NCI-H446 (cell line): ENCODE data around the gene ADAM15.

Source experiments
- DNase-seq, 2 experiments: peaks; one replicate each; lab custom pipeline; 2025; lab: John Stamatoyannopoulos, UW

The ADAM15 gene

DNA sequence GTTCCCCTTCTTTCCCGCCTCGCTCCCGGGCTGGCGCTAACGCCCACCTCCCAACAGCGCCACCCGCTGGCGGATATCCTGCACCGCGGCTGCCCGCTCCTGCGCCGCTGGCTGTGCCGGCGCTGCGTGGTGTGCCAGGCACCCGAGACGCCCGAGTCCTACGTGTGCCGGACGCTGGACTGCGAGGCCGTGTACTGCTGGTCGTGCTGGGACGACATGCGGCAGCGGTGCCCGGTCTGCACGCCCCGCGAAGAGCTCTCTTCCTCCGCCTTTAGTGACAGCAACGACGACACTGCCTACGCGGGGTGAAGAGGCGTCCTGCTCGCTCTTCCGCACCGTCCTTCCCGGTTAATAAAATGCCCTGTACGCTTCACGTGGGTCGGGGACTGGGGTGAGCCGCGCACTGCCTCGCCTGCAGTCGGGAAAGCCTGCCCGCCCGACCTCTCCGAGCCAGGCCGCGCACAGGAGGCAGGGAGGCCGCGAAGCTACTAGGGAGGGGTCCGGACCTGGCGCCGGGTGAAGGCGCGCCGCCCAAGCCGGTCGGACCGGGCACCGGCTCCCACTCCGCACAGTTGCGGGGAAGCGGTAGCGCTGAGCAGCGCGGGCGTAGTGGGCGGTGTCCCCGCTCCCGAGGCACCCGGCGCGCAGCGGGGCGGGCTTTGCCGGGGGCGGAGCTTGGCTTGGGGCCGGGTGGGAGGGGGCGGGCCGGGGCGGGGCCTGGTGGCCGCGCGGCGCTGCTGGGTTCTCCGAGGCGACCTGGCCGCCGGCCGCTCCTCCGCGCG is at the start of gene ADAM15:
TSS of gene ADAM15 (plus strand) at position 757 of the 782 bp plus-strand sequence. CDS start 71 bp downstream, outside the sequence.
- DNase-seq, result peak; percentile 54 to 81

- DNase-seq, result no peak
These were observed 49.8 kb upstream of the ADAM15 start for GRCh38 chr1:155001425-155001674.

DNA sequence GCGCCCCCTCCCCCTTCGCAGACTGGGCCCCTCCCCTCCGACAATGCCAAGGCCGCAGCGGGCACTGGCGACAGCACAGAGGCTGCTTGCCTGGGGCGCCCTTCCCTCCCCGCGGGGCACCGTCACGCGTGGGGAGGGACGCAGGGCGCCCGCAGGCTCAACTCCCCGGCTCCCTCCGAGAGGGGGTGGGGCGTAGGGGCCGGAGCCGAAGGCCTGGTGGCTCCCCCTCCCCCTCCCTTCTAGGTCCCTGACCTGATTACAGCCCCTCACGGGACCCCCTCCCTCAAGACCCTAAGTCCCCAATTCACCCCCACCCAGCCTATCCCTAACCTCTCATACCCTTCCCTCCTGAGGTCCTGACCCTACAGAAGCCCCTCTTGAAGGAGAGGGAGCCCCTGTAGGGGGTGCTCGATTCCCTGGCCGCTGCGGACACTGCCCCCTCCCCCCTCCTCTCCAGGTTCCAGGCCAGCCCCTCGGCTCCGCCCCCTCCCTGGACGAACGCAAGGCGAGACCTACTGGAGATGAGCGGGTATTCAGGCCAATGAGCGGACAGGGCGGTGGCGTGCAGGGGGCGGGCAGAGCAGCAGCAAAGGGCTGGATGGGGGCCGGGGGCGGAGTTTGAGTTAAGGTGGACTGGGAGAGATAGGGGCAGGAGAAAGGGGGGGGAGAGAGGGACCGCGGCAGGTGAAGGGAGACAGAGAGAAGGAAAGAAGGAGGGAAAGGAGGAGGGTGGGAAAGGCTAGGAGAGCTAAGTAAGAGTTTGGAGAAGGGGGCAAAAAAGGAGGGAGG is 49.2 kb upstream of the ADAM15 start:
- DNase-seq, result peak; percentile 99

- no peak for DNase-seq
These were observed 48.5 kb upstream of the ADAM15 start, which contains the start of gene ZBTB7B for GRCh38 chr1:155002464-155003226. TSS of gene ZBTB7B (plus strand) at chr1:155002802. CDS start at chr1:155014661, 11,859 bp downstream.

GRCh38 chr1:155003227-155003765 is 47.8 kb upstream of the ADAM15 start:
- DNase-seq, result peak; percentile 50 to 55

- DNase-seq, result no peak
These were observed 47.3 kb upstream of the ADAM15 start for GRCh38 chr1:155003766-155004351.

- DNase-seq, result no peak
These were observed 46.6 kb upstream of the ADAM15 start for GRCh38 chr1:155004352-155005075.

GRCh38 chr1:155005076-155006011 is 45.8 kb upstream of the ADAM15 start:
- DNase-seq, result peak; percentile 75 to 92

DNA sequence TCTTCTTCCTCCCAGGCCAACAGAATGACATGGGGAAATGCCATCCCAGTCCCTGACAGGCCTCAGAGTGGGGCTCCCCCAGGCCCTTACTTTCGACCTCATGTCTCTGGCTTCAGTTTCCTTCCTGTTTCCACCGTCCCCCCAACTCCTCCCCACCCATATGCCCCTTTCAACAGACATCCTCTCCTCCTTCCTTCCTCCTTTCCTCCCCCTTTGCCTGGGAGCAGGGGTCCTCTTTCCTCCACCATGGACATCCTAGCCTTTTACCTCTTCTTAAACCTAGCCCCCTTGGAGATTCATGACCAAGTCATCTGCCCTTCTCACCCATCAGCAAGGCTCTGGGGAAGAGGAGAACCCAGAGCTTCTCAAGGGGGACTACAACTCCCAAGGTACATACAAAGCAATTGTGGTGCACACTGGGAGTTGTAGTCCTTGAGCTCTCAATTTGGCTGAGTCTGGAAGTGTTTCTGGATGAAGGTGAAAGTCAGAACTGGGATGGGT is 44.5 kb upstream of the ADAM15 start:
- DNase-seq, result peak in 1 of 2 experiments; percentile 50

GRCh38 chr1:155007251-155007828 is 43.8 kb upstream of the ADAM15 start:
- peak in 1 of 2 experiments; percentile 35 for DNase-seq

DNA sequence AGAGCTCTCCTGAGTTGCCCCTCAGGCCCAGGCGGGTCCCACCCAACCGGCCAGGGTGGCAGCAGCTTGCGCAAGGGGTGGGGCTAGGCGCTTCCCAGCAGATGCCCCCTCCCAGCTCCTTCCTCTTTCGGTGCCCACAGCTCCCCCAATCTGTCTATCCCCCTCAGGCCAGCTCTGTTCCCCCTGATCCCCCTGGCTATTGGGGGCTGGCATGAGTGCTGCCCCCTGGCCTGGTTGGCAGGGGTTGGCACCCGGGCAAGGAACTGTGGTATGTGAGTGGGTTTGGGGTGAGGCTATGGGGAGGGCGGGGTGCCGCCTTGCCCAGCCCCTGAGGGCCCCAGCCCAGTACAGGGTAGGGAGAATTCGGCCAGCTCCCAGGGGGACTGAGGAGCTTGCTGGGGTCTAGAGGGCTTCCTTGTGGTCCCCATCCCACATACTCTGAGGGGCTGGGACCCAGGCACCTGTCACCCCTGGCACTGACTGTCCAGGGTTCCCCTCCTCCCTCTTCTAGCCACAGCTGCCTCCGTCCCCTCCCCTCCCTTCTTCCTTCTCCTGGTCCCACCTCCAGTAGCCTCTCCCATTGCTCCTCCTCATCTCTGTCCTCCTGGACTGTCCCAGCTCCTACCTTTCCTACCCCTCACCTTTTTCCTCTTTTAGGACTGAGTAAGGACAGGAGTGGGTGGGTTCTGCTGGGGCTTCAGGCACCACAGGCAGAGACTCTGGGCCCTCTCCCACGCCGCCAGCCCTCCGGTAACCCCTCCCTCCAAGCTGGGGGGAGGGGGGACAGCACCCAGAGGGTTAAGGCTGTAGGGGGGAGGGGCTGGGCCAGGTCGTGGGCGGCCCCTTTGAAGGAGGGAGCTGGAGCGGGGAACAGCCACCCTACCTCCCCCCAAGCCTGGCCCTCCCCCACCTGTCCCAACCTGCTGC is 42.8 kb upstream of the ADAM15 start:
- DNase-seq, result no peak

GRCh38 chr1:155009221-155009711 is 41.9 kb upstream of the ADAM15 start:
- DNase-seq, result no peak

GRCh38 chr1:155009742-155010141 is 41.4 kb upstream of the ADAM15 start:
- no peak for DNase-seq

DNA sequence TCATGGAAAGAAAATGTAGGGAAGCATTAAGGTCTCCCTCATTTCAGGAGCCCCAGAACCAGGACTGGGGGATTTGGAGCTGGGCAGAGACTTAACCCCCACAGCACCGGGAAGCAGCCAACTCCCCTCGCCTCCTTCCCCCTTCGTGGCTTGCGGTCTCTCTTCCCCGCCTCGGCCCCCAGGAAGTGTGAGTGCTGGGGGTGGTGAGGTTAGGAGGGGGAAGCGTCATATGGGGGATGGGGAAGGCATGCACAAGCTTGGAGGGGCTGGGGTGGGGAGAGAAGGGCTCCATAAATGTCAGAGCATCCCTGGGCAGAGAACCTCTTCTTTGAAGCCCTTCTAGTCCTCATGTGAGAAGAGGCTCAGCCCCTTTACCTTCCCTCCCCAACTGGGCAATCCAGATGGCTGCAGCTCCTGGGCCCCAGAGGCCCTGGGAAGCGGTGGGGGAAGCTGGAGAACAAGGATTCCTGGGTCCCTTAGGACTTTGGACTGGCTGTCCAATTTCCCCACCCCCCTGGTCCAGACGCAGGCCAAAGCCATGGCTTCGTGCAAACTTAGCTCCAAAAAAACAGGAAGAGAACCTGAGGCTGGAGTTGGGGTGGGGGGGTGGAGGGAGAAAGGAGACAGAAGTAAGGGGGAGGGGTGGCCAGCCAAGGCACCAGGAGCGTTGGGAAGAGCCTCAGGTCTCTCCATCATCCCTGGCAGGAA is 40.8 kb upstream of the ADAM15 start:
- DNase-seq, result no peak

DNA sequence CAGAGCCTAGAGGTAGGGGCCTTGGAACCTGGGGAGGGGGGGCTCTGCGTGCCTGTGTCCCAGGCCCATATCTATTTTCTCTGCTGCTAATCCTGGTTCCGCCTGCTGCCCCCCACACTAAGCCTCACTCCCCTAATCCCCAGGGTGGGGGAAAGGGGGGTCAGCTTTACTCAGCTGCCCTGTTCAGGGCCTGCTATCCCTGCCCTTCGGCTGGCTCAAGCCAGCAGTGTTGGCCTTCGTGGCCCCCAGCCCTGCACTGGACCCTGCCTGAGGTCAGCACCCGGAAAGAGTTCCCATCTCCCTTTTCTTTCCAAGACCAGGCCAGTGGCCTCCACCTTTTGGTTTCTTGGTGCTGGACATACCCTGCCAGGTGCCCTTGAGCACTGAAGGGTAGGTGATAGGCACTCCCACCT is 40.1 kb upstream of the ADAM15 start:
- DNase-seq, result no peak

DNA sequence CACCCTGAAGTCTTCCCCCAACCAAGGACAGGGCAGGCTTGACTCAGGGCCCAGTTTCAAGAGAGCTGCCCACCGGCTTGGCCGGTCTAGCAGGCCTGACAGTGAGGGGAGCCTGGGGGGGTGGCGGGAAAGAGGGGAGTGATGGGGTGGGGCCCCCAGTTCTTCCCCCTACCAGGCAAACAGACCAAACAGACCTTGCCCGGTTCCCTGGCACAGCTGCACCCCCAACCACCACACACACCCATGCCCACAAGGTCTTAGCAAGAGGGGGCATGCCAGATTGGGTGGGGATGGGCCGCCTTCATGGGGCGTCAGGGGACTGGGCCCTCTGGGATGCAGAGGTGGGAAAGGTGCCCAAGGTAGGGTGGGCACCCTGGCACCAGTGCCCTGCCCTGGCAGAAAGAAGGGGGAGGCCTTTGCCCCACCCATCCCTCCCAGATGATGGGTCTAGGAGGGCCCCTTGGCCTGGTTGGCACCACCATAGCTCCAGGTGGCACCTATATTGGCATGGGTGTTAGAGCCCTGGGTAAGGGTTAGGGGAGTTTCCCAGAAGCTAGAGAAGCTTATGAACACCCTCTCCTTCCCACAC is 39.6 kb upstream of the ADAM15 start:
- no peak for DNase-seq

DNA sequence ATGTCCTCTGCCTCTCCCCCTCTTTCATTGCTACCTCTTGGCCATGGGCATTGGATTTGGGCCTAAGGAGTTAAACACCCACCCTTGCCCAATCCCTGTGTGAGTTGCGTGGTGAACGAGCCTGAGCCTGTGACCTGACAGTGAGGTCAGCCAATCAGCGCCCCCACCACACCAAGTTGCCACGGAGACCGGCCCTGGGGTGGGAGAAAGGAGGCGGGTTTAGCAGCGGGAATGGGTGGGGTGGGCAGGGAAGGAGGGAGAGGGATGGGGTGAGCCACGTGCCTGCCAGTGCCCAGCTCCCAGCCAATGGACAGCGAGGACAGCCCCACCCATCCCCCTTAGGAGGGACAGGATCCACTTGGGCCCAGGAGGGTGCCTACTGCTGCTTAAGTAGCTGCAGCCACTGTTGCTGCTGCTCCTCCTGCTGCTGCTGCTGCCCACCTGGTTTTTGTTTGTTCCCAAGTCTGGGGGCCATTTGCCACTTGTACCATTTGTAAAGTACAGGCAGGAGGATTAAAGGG is 39.0 kb upstream of the ADAM15 start:
- DNase-seq, result peak in 1 of 2 experiments; percentile 71
